HG02981 (cell line): ENCODE measurements around the gene NSG2.
"Not testable (repeated sequence)": the region's sequence is repeated elsewhere in the genome, so short reads cannot be mapped to it uniquely, and the experiment has no call there.

Experiments used
- ATAC-seq: cut with Tn5 transposase; IDR thresholded peaks from one replicate; pipeline ENCODE4 v1.9.1; 2021; ENCODE audit warnings: mild to moderate bottlenecking, moderate library complexity; ENCODE audit not compliant: unreplicated experiment

NSG2 gene

DNA sequence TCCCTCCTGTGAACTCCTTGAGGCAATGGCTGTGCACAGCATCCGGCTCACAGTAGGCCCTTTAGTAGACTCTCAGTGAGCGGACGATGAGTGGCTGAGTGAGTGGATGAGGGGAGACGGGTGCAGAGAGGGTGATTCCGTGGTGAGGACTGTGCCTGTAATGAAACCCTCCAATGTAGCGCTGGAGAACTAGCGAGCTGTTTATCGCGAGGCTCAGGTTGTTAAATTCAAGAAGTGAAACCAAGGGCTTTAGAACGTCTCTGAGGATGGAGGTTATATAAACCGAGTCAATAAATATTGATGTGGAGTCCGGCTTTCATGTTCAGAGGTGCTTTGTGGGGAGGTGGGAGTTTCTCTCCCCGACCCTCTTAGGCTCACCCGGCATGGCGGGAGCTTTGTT is 53.2 kb downstream of the NSG2 start:
- no peak for ATAC-seq

DNA sequence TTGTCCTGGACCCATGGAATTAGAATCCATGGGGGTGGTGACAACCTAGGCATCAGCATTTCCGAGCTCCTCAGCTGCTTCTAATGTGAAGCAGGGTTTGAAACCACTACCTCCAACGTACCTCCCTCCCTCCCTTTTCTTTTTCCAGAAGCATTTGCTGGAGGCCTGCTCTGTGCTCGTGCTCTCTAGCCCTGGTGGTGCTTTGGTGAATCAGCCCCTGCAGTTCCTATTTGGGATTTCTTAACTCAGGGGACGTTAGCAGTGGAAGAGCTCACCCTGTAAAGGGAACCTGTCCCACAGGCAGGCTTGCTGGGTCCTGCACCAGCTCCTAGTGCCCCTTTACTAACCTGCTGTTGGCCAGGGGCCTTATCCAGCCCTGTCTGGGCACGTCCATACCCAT is 55.0 kb downstream of the NSG2 start:
- ATAC-seq = no peak

DNA sequence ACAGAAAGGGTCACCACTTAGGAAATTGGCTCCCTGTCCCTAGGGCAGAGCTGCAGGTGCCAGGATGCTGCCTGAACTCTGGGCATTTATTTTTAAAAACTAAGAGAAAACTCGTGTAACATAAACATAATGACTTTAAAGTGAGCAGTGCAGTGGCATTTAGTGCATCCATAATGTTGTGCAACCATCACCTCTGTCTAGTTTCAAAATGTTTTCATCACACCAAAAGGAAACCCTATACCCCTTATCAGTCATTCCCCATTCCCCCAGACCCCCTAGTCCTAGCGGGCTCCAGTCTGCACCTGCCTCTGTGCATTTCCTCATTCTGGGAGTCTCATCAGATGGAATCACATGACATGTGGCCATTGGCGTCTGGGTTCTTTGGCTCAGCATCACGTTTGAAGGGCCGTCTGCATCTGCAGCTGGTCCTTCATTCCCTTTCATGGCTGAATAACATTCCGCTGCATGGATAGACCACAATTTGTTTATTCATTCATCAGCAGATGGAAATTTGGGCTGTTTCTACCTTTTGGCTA is 55.8 kb downstream of the NSG2 start:
- no peak for ATAC-seq

DNA sequence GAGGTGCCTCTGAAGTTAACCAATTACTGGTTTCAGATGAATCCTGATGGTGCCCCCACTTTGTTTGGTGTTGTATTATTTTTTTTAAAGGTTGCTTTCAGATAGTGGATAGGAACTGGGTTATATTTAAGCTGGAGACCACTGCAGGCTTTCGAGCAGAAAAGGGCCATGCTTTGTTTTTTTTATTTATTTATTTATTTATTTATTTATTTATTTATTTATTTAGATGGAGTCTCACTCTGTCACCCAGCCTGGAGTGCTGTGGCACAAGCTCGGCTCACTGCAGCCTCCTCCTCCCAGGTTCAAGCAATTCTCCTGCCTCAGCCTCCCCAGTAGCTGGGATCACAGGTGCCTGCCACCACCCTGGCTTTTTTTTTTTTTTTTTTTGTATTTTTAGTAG is 57.1 kb downstream of the NSG2 start:
- not testable (repeated sequence) for ATAC-seq

DNA sequence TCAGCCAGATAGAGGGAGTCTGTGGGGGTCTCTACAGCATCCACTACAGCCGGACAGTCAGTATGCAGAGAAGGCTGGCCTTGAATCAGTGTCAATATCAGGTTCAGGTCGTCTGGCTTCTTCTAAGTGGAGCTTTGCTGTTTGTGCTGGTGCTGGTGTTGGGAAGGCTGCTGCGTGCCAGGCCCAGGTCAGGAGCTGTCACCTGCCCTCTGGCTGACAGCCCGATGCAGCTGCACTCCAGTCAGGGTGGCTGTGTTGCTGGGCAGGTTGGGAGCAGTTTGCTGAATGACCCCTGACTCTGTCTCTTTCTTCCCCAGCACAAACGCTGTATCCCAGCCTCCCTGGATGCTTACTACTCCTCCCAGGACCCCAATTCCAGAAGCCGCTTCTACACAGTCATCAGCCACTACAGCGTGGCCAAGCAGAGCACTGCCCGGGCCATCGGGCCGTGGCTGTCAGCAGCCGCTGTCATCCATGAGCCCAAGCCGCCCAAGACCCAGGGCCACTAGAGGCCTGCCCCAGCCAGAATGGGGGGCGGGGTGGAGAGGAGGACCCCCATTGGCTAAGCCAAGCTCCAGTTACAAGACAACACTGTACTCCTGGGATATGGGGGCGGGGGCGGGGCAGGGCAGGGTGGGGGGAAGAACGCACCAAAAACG is 61.6 kb downstream of the NSG2 start:
- no peak for ATAC-seq

DNA sequence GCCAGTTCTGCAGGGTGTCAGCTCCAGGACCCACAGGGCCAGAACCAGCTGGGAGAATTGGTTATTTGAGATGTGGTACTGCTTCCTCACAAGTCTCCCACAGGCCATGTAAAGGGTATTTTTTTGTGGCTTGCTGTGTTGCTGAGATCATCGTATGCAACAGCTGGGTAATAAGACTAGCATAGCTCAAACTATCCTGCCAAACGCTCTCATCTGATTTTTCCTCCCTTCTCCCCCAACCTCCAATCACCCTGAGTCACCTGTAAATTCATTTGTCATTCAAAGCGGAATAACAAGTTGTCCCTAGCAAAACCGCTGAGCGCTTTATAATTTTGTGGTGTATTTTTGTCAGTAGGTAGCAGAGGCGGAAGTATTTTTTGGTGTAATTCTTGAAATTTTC is 63.2 kb downstream of the NSG2 start:
- no peak for ATAC-seq

DNA sequence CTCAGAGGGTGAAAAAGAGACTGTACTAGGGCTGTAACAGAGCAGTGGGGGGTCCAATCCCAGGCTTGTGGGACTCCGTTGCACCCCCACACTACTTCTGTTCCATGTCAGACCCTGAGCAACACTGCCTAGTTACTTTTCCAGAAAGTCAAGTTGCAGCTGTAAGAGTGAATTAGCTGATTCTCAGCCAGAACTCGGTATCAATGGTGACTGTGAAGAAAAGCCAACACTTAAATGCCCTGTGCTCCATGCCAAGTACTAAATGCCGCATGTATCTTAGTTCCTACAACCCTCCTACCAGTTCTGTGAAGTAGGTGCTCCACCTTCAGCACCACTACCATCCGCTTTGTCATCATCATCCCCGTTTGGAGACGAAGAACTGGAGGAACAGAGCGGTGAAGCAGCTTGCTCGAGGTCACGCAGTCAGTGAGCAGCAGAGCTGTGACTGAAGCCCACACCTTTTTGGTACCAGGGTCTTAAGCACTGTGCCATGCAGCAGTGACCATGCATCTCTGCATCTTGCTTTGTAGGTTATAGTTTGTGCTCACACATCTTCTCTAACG is 64.3 kb downstream of the NSG2 start:
- ATAC-seq = no peak

DNA sequence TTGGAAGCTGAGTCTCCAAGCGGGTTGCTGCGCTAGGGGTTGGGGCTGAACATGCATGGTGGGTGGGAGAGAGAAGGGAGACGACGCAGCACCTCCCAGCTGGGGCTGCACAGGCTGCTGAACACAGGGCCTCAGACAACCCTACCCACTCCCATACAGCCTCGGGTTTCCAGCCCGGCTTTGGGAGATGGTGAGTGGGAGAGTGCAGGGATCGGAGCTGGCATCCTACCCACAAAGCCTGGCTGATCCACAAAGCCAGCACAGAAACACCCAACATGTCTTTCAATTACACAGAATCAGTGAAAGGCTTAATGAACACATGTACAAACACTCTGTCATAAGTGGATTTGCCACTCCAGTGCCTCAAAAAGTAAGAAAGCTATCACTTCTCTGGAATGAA is 64.8 kb downstream of the NSG2 start:
- ATAC-seq = no peak

DNA sequence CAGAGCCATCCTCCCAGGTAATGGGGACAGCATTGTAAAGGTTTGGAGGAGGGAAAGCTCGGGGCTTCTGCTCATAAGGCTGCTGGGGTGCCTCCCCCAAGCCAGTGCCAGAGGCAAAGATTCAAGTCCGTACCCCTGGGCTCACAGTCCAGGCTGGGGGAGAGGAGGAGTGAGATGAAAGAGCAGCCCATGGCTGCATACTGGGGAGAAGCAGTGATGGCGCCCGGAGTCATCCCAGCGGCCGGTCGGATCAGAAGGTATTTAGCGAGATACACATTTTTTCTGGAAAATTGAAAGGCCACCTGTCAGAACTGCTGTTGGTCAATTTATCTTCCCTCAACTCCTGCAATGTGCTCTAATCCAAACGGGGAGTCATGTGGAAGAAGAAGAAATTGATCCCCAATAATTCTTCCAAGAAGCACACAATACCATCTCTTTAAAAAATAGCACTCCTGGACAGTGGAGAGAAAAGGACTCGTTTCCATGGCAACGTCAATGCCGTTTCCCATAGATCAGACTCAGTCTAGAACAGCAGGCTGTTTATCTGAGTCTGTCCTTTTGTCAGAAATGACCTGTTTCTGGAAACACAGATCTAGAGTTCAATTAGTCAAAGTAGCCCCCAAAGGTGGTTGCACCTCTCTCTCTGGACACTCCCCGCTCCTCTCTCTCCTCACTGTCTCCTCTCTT is 65.9 kb downstream of the NSG2 start:
- ATAC-seq = no peak

DNA sequence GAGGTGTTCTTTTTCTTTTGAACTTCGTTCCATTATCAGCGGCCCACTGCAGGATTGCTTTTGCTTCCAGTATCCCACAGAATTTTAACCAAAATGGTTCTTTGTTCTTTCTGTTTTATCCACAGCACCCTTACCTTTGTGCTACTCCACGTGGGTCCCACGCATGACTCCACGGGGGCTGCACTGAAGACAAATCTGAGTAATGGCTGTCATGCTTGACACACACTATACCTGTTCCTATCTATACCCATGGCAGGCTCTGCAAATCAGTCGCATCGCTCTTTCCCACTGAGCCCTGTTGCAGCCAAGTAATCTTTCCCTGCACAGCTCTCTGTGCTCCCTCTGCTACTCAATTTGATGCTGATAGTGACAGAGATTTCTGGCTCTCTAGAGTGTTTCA is 69.7 kb downstream of the NSG2 start:
- no peak for ATAC-seq

DNA sequence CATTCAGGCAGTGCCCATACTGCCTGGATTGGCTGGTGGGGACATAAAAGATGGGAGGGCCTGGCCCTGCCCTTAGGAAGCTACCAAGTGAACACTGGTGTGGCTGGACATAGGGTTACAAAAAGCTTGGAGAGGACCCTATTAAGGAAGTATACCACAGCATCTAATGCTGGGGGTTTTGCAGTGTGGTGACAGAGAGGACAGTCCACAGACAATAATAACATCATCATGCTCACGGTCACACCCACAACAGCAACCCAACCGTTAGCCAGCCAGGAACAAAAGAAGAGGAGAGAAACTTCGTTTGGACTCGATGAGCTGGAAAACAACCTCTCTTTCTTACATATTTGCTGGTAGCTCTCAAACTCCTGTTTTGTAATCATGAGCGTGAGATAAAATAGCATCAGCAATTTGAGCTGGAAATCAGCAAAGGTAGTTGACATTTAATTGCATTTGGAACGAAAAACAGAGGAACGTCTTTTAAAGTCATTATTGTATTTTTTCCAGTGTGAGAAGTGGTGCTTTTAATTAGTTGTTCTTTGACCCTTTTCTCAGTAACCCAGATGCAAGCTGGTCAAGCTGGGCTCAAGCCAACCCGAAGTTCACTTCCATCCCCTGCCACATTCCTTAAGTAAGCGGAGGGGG is 73.4 kb downstream of the NSG2 start:
- ATAC-seq = no peak

DNA sequence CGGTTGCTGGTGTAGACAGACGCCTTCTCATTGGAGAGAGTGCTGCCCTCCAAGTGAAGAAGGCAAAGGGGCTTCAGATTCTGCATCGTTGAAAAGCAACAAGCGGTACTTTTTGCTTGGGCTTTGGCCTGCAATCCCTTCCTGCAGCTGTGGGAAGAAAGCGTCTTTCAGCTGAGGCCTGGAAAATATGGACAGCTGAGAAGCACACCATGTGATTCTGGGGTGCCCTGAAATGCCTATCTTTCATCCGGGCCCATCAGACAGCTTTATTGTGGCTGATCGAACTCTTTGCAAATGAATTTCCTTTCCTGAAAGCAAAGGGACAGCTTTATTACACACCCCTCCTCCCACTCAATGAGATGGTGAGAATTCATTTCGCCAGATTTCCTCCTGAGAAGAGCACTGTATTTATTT is 74.0 kb downstream of the NSG2 start:
- no peak for ATAC-seq

DNA sequence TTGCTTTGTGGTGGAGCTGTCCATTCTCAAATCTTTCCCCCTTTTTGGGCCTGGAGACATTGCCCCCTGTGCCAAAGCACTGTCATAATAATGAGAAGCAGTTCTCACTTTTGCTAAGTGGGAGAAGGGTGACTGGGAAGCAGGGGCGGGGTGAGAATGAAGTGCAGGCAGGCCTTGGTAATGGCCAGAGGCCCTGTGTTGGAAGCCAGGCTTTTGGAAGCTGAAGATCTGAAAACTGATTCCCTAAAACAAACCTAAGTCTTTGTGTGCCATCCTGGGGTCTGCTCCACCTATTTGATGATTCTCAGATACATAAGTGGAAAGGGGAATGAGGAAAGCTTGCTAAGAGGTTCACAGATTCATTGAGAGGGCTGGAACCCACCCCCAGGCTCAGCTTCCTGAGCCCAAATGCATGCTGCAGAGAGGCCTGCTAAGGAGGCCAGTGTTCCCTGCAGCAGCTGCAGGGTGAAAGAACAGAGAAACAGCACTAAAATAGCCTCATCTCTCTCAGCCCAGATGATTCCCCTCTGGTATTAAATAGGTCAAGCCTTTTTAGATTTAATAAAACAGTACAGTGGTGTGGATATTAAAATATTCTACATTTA is 75.0 kb downstream of the NSG2 start:
- no peak for ATAC-seq

DNA sequence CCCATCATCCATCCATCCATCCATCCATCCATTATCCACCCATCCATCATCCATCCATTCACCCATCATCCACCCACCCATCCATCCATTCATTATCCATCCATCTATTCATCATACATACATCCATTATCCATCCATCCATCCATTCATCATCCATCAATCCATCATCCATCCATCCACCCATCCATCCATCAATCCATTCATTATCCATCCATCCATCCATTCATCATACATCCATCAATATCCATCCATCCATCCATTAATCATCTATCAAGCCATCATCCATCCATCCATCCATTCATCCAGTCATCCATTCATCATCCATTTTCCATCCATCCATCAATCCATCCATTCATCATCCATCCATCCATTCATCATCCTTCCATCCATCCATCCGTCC is 89.0 kb downstream of the NSG2 start:
- no peak for ATAC-seq

DNA sequence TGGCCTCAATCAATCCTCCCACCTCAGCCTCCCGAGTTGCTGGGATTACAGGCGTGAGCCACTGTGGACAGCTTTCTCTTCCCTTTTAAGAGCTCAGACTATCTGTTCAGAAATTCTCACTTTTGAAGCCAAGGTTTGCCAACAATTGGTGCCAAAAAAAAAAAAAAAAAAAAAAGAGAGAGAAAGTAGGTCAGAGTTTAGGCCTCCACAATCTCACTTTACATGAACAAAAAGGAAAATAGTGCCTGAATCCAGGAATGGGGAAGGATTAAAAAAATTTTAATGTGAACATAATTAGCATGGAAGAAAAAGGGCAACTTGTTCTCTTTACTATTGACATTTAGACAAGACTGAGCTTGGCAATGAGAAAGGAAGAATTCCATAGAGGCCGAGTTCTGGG is 94.1 kb downstream of the NSG2 start:
- ATAC-seq = no peak

DNA sequence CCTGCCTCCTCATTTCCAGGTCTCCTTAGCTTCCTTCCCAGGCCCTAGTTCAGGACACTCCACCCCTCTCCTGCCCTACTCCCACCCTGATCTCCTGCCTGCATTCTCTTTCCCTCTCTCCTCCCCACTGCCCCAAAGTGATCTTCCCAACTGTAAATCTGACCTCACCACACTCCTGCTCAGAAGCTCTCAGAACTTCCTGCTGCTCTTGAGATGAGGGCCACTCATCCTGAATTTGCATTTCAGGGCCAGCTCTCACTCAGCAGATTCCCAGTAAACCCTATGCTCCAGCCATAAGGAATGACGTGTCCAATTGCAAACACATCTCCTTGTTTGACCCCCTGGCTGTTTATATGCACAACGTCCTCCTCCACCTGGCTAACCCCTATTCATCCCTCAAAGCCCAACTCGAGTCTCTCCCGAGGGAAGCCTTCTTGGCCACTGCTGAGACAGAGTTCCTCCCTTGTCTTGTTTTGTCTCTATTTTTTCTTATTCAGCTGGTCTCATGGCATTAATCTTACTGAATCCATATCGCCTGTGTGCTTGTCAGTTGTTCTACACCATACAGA is 95.0 kb downstream of the NSG2 start:
- no peak for ATAC-seq

DNA sequence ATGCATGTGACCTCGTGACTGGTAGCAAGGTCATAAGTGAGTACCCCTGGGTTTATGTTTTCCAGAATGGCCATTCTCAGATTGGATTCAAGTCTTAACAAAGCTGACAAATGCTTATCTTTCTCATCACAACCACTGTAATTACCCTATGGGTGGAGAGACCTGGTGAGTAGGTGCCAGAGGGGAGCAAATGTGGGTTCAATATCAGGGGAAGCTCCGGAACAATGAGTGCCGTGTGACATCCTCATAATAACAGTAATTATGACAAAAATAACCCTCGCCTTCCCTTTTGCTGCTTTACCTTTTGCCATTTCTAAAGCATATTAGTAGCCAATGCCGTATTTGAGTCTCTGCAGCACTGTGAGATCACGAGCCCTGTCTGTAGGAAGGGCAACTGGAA is 95.9 kb downstream of the NSG2 start:
- no peak for ATAC-seq

DNA sequence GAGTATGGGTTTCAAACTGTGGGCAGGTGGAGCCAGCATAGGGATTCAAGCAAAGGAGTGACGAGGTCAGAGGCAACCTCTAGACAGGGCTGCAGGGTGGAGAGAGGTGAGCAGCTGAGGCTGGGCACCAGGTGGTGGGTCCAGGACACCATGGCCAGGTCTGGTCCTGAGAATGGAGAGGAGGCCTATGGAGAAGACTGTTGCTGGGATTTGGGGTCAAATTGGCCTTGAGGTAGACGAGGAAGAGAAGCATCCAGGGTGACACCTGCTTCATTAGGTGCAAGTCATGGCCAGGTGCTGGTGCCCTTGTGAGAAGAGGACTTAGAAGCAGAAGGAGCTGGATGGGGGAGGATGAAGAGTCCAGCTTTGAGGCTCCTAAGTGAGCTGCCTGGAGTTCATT is 99.6 kb downstream of the NSG2 start:
- no peak for ATAC-seq

DNA sequence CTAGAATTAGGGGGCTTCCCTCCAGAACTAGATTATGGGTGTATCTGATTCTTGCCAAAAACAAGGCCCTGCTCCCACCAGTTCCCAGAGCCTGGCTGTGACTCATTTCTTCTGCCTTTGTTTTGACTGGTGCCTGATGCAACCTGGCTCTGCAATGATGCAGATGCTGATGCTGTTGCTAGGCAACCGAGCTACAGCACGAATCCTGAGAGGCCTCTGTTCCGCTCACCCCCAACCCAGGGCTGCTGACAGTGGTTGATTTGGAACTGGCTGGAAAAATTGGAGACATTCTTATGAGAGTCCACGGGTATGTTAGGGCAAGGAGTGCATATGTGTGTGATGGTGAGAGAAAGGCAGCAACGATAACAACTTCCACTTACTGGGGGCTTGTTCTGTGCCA is 100.3 kb downstream of the NSG2 start:
- no peak for ATAC-seq

DNA sequence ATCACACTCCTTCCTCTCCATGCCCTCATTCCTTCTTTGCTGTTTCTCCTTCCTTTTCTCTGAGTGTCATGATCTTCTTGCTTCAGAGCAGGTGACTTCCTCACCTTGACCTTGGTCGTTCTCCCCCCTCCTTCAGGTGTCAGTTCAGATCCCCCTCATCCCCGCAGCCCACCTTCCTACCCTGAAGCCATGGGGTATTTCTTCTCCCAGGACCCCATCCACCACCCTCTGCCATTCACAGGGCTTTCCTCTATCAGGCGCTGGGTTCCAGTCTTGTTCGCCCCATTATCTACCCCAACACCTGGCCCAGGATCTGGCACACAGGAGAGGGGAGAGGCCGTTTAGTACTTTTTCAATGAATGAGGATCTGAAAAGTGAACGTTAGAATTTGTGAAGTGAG is 101.0 kb downstream of the NSG2 start:
- no peak for ATAC-seq

DNA sequence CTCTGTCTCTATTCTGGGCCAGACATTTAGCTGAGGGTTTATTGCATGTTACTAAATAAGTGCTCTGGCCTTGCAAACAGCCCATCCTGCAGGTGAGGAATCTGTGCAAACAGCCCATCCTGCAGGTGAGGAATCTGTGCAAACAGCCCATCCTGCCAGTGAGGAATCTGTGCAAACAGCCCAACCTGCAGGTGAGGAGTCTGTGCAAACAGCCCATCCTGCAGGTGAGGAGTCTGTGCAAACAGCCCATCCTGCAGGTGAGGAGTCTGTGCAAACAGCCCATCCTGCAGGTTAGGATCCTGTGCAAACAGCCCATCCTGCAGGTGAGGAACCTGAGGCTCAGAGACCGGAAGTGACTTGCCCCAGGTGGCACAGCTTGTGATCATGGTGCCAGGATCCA is 101.5 kb downstream of the NSG2 start:
- not testable (repeated sequence) for ATAC-seq
